Measurements from ENCODE around the gene LCTL. TPM values are rescaled to one million over a fixed set of nuclear protein-coding genes. Genes with fewer than 3 reads are reported as not detected.
A peak's percentile ranks its signal among the peaks of the same experiment; 100 is the strongest.

The LCTL gene
- polyA plus RNA-seq, 1 donor from 2014 or later, result not detected

GRCh38 chr15:66580643-66581042 lies 14.8 kb upstream of the LCTL start:
- Mint-ChIP-seq H3K4me1 (no peaks in the 10 kb centered on the region), H3K36me3 (no peaks in the 10 kb centered on the region), H3K27ac (no peak overlapping the region), H3K4me3 (no peak overlapping the region), H3K27me3 (no peaks in the 10 kb centered on the region), H3K9me3 (peaks cover 0 to 1% (median 0%) of the 10 kb centered on the region in 3 donors)

- Mint-ChIP-seq H3K4me3 (no peak overlapping the region), H3K27ac (no peak overlapping the region)
Observed at GRCh38 chr15:66578286-66578875, 12.6 kb upstream of the LCTL start.

GRCh38 chr15:66574596-66574950 lies 8.8 kb upstream of the LCTL start:
- no peaks in the 10 kb centered on the region for H3K27me3 Mint-ChIP-seq
- H3K4me1 Mint-ChIP-seq, result peaks cover 0 to 8% (median 8%) of the 10 kb centered on the region in 3 donors
- H3K9me3 Mint-ChIP-seq, result peaks cover 0 to 3% (median 0%) of the 10 kb centered on the region in 3 donors
- no peaks in the 10 kb centered on the region for H3K36me3 Mint-ChIP-seq
- no peak overlapping the region for H3K4me3 Mint-ChIP-seq
- H3K27ac Mint-ChIP-seq, result no peak overlapping the region

More at GRCh38 chr15:66578286-66578875, 12.6 kb upstream of the LCTL start:
- H3K27me3 Mint-ChIP-seq, result no peaks in the 10 kb centered on the region
- no peaks in the 10 kb centered on the region for H3K36me3 Mint-ChIP-seq
- H3K9me3 Mint-ChIP-seq, result peaks cover 0 to 1% (median 0%) of the 10 kb centered on the region in 3 donors
- peaks cover 0 to 6% (median 6%) of the 10 kb centered on the region in 3 donors for H3K4me1 Mint-ChIP-seq

- Mint-ChIP-seq H3K4me1 (peaks cover 0 to 8% (median 8%) of the 10 kb centered on the region in 3 donors), H3K27ac (no peak overlapping the region), H3K27me3 (no peaks in the 10 kb centered on the region), H3K36me3 (no peaks in the 10 kb centered on the region), H3K4me3 (peak overlapping the region in 1 of 4 donors; percentile 27), H3K9me3 (peaks cover 0 to 3% (median 0%) of the 10 kb centered on the region in 3 donors)
Observed at GRCh38 chr15:66573719-66574595, 8.2 kb upstream of the LCTL start.

- no peaks in the 10 kb centered on the region for H3K27me3 Mint-ChIP-seq
- H3K36me3 Mint-ChIP-seq, result no peaks in the 10 kb centered on the region
- H3K4me3 Mint-ChIP-seq, result peak overlapping the region in 1 of 4 donors; percentile 27
- H3K4me1 Mint-ChIP-seq, result peaks cover 0 to 8% (median 8%) of the 10 kb centered on the region in 3 donors
- H3K9me3 Mint-ChIP-seq, result peaks cover 0 to 3% (median 0%) of the 10 kb centered on the region in 3 donors
- H3K27ac Mint-ChIP-seq, result no peak overlapping the region
Observed at GRCh38 chr15:66573348-66573718, 7.5 kb upstream of the LCTL start.

GRCh38 chr15:66572146-66572545 lies 6.3 kb upstream of the LCTL start:
- no peaks in the 10 kb centered on the region for H3K36me3 Mint-ChIP-seq
- no peak overlapping the region for H3K27ac Mint-ChIP-seq
- peaks cover 2 to 10% (median 9%) of the 10 kb centered on the region in 3 donors for H3K4me1 Mint-ChIP-seq
- H3K9me3 Mint-ChIP-seq, result peaks cover 0 to 3% (median 0%) of the 10 kb centered on the region in 3 donors
- H3K27me3 Mint-ChIP-seq, result peaks cover under 1% of the 10 kb centered on the region
- H3K4me3 Mint-ChIP-seq, result no peak overlapping the region

GRCh38 chr15:66570842-66571478 lies 5.2 kb upstream of the LCTL start:
- no peaks in the 10 kb centered on the region for H3K36me3 Mint-ChIP-seq
- H3K27ac Mint-ChIP-seq, result no peak overlapping the region
- H3K4me1 Mint-ChIP-seq, result peaks cover 6 to 13% (median 12%) of the 10 kb centered on the region in 3 donors
- peaks cover 0 to 3% (median 0%) of the 10 kb centered on the region in 3 donors for H3K9me3 Mint-ChIP-seq
- no peak overlapping the region for H3K4me3 Mint-ChIP-seq
- H3K27me3 Mint-ChIP-seq, result peaks cover 8% of the 10 kb centered on the region

GRCh38 chr15:66570327-66570726 lies 4.5 kb upstream of the LCTL start:
- Mint-ChIP-seq H3K4me3 (no peak overlapping the region), H3K36me3 (no peaks in the 10 kb centered on the region), H3K9me3 (peaks cover 0 to 3% (median 0%) of the 10 kb centered on the region in 3 donors), H3K27me3 (peaks cover 8% of the 10 kb centered on the region), H3K27ac (no peak overlapping the region), H3K4me1 (peaks cover 6 to 13% (median 12%) of the 10 kb centered on the region in 3 donors)

- H3K27ac Mint-ChIP-seq, result no peak overlapping the region
- H3K27me3 Mint-ChIP-seq, result peaks cover 8% of the 10 kb centered on the region
- peaks cover 6 to 13% (median 12%) of the 10 kb centered on the region in 3 donors for H3K4me1 Mint-ChIP-seq
- H3K36me3 Mint-ChIP-seq, result no peaks in the 10 kb centered on the region
- H3K4me3 Mint-ChIP-seq, result no peak overlapping the region
- peaks cover 0 to 3% (median 0%) of the 10 kb centered on the region in 3 donors for H3K9me3 Mint-ChIP-seq
Observed at GRCh38 chr15:66569461-66570137, 3.8 kb upstream of the LCTL start.

GRCh38 chr15:66567897-66568296 lies 2.1 kb upstream of the LCTL start:
- Mint-ChIP-seq H3K9me3 (peaks cover 0 to 3% (median 0%) of the 10 kb centered on the region in 3 donors), H3K4me1 (peaks cover 6 to 7% (median 6%) of the 10 kb centered on the region in 3 donors), H3K36me3 (no peaks in the 10 kb centered on the region), H3K27ac (no peak overlapping the region), H3K27me3 (peaks cover 8% of the 10 kb centered on the region), H3K4me3 (no peak overlapping the region)

GRCh38 chr15:66566963-66567531 lies 1.2 kb upstream of the LCTL start:
- peaks cover 6 to 7% (median 6%) of the 10 kb centered on the region in 3 donors for H3K4me1 Mint-ChIP-seq
- peak overlapping the region in 1 of 3 donors; percentile 9 for H3K27ac Mint-ChIP-seq
- H3K9me3 Mint-ChIP-seq, result peaks cover 0 to 3% (median 0%) of the 10 kb centered on the region in 3 donors
- H3K36me3 Mint-ChIP-seq, result no peaks in the 10 kb centered on the region
- peak overlapping the region in 1 of 4 donors; percentile 82 for H3K4me3 Mint-ChIP-seq
- H3K27me3 Mint-ChIP-seq, result peaks cover 8% of the 10 kb centered on the region

- Mint-ChIP-seq H3K4me1 (peaks cover 4 to 6% (median 5%) of the 10 kb centered on the region in 3 donors), H3K36me3 (no peaks in the 10 kb centered on the region), H3K27ac (peak overlapping the region in 1 of 3 donors; percentile 23), H3K9me3 (no peaks in the 10 kb centered on the region), H3K4me3 (no peak overlapping the region), H3K27me3 (peaks cover 8% of the 10 kb centered on the region)
Observed at GRCh38 chr15:66565141-66565641, 607 bp downstream of the LCTL start.

- H3K36me3 Mint-ChIP-seq, result no peaks in the 10 kb centered on the region
- H3K9me3 Mint-ChIP-seq, result no peaks in the 10 kb centered on the region
- H3K27ac Mint-ChIP-seq, result peak overlapping the region in 1 of 3 donors; percentile 23
- no peak overlapping the region for H3K4me3 Mint-ChIP-seq
- H3K27me3 Mint-ChIP-seq, result peaks cover 8% of the 10 kb centered on the region
- peaks cover 4 to 6% (median 5%) of the 10 kb centered on the region in 3 donors for H3K4me1 Mint-ChIP-seq
Observed at GRCh38 chr15:66564136-66565041, 1.4 kb downstream of the LCTL start.
